GM18520 (cell line): ENCODE data around the gene CSNK1D.

Source experiments
- ATAC-seq: cut with Tn5 transposase; IDR thresholded peaks from one replicate; pipeline ENCODE4 v1.9.1; 2021; ENCODE audit not compliant: unreplicated experiment

Gene CSNK1D

DNA sequence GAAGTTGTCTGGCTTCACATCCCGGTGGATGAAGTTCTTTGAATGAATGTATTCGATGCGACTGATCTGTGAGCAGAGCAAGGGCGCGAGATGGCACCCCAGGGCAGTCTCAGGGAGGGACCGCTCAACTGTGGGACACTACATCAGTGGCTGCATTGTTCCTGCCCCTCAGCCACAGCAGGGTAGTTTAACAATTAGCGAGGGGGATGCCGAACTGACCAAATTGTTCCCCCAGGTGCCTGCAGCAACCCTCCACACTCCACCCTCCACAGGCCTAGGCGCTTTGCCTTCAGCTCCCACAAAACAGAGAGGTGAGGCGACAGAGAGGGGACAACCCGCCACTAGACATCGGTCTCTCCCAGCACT is 20.3 kb downstream of the CSNK1D start:
- ATAC-seq = no peak

DNA sequence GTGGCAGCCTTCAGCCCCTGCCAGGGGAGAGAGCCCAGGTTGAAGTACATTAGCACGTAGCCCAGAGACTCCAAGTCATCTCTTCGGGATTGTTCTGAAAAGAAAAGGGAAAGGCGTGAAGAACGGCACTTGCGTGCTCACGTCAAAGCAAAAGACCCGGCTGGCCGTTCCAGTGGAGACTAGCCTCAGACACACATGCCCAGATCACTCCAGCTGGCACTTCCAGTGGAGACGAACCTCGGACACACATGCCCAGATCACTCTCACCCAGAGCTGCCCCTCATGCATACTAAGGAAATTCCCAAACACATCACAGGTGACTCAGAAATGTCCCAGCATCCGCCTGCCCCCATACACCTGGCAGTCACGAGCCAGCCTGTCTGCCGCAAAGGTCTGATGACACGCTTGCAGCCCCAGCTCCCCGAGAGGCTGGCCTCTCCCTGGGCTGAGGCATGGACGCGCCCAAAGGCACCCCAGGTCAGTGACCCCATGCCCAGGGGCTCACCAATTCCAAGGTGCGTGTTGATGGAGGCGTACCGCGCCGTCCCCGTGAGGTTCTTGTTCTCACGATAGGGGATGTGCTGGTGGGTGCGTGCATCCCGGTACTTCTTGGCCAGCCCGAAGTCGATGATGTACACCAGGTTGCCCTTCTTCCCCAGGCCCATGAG is 20.9 kb downstream of the CSNK1D start:
- no peak for ATAC-seq

DNA sequence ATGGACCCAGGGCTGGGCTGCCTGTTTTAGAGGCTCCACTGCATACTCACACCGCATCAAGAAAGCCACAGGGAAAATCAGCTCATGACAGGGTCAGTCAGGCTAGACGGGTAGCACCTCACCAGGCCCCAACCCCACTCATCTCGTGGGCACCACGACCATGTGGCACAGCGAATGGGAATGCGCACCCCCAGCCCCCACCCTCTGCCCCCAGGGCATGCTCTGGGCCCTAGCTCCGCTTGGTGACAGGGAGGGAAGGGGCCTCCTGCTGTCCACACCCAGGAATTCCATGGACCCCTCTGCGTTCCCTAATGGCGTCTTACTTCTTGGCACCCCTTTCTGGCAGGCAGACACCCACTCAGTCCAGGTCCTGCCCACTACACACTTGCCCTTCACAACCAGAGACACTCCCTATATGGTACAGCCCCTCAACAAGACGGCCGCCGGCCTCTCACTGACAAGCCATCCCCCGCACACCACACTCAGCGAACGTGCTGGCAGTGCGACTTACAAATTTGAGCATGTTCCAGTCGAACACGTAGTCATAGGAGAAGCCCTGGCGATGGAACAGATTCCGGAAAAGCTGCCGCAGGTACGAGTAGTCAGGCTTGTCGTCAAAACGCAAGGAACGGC is 22.5 kb downstream of the CSNK1D start:
- ATAC-seq = no peak

DNA sequence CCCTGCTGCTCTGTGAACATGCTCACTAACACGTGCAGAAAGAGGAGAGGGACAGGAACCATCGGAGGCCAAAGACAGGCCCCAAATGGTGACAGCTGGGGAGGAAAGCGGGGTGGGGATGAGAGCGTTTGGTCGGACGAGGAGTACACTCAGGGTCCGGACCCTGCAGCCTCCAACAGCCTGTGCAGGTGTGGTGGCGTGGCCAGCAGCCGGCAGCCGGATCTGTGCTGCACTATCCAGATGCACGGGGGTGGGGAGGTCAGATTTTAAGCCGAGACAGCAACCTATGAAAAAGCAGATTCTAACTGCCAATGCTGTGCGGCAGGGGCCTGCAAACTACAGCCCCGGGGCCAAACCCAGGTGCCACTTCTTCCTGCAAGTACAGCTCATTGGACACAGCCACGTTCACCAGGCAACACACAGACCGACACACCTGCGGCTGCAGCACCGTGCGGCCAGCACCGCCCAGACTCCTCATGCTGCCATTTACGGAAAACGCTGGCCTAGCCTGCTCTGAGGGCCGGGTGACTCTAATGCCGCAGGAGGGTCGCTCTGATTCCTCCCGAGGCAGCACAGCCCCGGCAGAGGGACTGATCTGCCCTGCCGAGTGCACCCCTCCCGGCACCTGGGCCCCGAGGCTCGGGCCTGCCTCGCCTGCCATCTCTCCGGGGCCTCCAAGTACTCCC is 23.5 kb downstream of the CSNK1D start:
- no peak for ATAC-seq

DNA sequence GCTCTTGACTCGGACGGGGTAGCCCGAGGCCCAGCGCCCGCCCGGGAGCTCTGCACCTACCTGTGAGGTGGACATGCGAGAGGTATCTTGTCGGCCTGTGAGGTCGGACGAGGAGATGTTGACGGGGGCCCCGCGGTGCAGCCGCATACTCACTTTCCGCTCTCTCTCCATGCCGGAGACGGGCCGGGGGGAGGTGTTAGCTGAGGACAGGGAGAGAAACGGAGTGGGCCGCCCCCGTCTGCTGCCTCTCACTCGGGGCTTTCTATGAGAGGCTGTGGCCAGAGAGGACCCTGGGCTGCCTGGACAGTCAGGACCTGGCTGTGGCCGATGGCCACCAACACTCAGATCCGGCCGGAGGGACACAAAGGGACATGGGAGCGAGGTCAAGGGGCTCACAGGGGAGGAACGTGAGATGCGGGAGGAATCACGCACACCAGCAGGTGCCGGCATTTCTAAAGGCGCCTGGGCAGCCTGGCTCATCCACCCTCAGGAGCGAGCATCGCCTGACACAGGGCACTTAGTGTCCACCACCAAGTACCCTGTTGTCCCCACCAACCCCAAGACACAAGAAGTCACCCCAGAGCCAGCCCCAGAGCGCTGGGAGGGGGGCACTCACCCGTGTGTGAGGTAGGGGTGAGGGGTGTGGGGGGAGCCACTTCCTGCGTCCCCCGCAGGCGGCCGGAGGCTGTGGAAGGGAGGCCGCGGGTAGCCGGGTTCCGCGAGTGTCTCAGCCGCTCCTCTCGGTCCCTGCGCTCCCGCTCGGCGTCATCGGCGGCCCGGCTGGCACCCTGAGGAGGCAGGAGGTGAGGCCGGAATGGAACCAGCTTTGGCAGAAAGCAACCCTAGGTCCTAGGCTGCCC is 24.5 kb downstream of the CSNK1D start:
- no peak for ATAC-seq

DNA sequence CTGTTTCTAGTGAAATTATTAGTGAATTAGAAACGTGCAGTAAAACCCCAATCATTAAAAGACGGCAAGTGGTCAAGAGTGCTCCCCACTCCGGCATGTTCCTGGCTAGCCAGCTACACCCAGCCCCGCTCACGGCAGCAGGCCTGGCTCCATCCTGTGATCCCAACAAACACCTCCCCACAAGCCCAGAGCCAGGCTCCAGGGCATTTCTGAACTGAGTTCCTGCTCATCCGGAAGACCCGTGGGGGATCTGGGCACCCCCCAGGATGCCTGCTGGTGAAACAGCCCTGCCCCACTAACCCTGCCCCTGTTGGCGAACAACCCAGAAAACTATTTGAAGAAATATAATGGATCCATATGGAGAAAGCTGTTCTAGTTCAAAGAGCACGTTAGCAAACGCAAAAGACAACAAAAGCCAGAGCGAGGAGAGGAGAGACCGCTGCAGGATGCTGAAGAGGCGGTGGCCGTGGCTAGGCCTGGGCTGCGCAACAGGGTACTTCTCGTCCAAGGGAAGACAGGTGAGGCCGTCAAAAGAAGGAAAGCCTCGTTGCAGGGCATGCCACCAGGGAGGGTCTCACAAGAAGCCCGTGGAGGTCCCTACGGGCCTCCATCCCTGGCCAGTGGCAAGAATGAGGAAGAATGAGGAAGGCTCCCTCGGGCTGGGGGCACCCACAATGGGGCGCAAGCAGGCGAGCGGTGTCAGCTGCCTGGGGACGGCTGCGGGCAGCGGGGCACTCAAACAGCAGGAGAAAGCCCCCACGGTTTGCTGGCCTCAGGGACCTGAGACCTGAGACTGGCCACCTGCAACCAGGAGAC is 25.4 kb downstream of the CSNK1D start:
- ATAC-seq = no peak

DNA sequence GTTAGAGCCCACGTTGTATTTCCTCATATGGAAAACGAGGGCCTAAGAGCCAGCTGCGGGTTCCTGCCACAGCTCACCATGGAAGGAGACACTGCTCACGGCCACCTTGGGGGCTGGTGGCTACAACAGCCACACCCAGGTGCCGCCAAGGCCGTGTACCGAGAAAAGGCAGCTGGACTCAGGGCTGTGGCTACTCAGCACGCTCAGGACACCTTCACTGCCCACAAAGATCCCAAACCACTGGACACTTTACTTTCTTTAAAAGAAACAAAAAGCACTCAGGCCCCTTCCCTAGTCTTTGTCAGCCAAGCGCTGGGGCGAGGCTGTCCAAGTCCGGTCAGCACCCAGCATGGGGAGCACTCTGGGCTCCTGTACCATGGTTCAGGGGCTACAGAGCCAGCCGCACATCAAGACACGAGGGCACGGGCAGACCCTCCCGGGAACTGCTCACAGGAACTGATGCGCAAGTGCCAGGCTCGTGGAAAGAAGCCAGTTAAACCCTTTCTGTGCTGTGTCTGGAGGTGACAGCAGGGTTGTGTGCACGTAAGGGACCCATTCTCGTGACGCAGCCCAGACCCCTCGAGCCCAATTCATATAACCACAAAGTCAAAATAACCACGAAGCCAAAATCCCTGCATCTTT is 26.2 kb downstream of the CSNK1D start:
- no peak for ATAC-seq

DNA sequence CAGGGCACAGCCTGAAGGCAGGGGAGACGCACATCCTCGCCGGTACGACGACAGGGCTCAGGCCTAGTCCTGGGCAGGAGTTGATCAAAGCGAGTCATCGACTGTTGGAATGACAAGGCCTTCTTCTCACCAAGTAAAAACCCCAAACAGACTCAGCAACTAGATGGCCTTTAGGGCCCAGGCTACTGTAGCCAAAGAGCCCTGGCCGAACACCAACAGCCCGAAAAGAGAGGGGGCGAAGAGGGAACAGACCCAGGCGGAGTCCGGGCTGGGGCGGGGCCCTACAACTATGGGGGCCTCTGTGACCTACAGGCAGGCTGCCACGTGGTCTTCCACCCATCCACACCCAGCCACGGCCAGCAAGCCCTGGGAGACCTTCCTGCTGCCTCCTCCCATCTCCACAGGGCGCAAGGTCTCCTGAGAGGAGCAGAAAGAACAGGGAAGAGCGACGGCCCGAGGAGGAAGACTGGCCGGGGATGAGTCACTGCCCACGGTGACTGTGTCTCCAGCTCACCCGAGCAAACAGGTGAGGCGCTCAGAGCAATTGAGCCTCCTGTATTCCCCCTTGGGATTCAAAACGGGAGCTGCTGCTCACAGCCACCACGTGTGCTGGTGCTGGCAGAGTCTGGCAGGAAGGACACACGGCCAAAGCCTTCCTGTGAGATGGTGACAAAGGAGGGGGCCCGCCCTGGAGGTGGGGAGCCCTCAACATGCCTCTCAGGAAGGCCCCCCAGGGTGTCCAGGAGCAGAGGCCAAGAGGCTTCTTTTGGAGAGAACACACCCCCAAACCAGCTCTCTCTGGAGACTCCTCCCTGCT is 26.9 kb downstream of the CSNK1D start:
- no peak for ATAC-seq

DNA sequence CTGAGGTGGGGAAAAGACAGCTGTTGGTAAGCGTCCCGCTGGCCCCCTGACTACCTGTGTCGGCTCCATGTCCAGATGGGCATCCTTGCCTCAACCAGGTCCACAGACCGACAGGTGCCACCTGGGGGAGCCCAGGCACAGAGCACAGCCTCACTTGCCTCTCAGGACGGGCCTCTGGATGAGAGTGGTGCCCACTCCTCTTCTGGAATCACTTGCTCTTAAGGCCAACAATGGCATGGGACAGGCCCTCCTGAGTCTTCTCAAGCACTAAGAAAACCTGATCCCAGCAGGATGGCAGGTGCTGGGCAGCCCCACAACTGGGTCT is 27.5 kb downstream of the CSNK1D start:
- no peak for ATAC-seq

DNA sequence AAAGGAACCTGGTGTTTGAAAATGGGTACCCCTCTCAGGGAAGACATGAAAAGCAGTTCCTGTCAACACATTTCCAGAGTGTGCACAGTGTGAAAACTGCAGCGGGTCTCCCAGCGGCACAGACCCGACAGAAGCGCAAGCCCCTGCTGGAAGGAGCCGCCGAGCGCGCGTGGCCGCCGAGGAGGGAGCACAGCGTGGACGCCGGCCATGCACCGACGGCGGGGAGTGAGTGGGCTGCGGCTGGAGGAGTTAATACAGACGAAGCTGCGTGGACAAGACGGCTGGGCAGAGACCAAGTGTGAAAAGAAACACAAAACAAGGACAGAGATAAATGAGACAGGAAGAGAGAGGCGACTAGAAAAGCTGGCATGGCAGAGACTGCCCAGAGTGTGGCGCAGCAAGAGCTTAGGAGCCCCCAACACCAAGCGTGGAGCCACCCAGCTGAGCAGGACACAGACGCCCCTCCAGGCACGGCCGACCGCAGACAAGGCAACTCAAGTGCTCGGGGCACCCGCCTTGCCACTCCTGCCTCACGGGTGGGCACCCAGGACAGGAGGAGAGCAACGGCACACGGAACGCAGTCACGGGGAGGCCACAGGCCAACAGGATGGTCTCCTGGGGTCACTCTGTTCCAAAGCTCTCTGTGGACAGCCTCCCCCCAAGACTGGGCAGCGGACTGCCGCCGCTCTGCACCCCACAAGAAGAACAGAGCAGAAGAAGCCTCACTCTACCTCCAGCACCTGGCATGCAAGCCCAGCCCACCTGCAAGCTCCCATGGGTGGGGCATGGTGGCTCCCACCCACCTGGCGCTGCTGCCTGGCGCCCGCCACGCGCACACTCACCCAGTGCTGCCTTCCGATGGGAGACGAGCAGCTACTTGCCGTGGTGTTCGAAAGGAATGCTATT is 28.1 kb downstream of the CSNK1D start:
- no peak for ATAC-seq

DNA sequence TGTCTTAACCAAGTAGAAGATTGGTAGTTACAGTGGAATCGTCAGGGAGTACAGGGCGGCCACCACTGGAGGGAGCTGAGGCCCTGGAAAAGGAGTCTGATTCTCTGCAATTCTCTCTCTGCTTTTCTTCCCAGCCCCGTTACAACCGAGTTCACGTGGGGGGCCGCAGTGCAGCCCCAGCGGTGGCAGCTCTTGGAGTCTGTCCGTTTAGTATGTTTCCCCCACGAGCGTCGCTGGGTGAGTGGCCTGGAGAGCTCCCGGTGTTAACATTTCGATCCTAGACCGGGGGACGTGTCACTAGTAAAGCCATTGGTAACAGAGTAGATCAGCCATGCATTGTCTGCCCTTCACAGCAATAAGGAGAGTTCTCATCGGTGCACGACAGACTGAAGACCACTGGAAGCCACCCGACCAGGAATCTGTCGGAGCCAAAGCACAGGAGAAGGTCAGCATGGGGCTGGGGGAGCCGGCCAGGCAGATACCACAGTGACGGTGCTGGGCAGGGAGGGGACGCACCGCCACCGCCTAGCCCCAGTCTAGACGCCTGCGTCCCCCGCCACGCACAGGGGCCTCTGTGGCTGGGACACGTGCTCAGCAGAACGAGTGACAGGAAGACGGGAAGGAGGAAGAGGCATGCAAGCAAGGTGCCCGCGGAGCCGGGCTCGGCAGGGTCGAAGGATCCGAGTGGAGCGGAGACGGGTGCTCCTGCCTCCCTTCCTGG is 28.9 kb downstream of the CSNK1D start:
- ATAC-seq = no peak

DNA sequence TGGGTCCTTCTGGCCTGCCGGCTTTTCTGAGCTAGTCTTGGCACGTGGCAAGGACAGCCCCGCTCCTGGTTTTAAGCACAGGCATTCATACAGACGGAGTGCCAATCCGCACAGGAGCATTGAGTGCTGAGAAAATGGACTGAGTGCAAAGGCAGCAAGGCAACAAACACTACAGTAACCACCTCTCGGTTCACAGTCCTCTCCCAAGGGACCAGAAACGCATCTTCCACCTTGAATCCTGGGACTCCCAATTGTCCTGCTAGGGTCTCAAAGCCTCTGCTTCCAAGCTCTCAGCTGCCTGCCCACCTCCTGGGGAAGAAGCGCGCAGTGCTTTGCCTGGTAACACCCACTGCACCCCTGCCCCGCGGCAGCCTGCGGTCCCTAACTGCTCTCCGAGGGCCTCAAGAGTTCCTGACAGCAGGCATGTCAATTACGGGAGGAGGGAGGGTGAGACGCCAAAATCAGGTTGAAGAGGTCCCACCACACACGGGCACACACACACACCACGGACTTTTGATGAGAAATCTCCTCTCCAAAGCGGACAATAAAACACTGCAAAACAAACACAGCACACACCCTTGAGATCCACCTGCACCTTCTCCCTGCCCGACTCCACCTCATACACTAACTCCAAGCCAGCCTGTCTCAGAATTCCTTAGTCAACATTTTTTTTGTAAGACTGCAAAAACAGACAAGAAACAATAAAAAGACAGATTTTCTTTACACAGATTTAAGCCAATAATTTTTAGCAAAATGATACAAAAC is 29.7 kb downstream of the CSNK1D start:
- ATAC-seq = no peak

DNA sequence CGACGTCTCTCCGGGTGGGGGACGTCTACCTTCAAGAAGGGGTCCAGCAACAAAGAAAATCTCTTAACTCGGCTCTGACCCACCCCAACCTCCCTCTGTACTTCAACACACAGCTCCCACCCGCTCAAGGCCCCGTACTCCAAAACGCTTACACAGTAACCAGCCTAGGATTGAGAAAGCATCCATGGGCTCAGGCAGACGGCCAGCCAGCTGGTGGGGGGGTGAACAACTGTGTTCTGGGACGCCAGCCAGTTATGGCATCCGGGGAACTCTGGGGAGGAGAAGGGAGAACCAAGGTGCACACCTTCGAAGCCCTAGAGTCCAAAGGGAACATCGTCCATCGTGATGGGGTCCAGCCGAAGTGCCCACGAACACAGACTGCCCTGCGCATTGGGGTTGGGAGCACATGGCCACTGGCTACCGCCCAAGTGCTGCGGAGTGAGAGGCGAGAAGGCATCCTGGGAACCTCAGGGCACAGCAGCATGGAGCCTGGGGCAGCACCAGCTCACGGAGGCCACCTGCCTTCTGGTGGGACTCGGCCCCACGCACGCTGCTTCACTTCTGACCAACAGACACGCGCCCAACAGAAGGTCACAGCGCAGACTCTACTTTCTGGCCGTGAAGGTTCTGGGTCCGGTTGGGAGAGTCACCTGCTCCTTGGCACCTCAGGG is 30.4 kb downstream of the CSNK1D start:
- ATAC-seq = no peak

DNA sequence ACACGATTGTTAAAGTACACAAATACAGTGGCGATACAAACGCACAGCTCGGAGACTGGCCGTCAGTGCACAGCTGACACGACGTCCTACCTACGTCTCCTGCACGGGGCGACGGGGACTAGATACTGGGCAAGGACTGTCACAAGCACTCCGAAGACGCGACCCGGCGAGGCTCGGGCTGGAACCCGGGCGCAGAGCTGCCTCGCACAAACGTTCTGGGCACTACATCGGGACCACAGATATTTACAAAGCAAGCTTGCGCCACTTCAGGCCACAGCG is 30.9 kb downstream of the CSNK1D start:
- ATAC-seq = no peak

DNA sequence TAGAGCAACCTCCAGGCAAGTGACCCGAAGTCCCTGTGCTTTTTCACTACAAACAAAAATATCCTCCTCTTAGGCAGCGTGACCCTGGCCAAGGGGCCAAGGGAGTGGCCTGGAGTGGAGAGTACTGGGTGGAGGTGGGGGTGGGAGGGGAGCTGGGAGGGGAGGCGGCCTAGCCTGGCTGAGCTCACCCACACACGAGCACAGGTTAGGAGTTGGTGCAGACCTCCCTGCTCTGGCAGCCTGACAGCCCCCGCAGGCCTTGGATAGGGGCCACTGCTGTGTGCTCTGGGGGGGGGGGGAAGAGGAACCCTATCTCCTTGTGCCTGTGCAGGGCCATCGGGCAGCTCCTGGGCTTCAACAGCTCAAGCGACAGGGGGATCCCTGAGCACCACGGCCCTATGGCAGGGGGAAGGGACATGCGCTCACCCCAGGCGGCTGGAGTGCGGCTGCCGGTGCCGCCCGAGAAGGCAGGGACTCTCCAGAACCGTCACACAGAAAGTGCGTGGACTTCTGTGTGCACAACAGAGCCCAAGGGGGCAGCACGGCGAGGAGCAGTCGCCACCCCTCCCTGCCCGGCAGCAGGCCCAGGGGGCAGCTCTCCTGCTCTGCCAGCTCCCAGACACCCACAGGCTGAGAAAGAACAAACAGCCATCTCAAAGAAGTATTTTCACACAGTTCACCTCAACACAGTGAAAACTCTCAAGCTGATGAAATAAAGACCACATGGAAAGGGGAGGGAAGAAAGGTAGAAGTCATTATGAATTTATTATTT is 31.4 kb downstream of the CSNK1D start:
- ATAC-seq = no peak
